SKM-1 treated with dmso at 0.1 percent for 144 hours (cell line): ENCODE results near the gene CCT3.
"Not testable (repeated sequence)": the region's sequence is repeated elsewhere in the genome, so short reads cannot be mapped to it uniquely, and the experiment has no call there.

ENCODE experiments used
- DNase-seq: peaks from one replicate; lab custom pipeline; 2025; ENCODE audit not compliant: unreplicated experiment; lab: John Stamatoyannopoulos, UW

CCT3 gene

GRCh38 chr1:156338180-156338976 is at the start of gene CCT3, which contains the start of gene TSACC:
CCT3 (minus strand) TSS chr1:156338292; CDS start chr1:156338184, 108 bp downstream.
TSACC (plus strand) TSS chr1:156338526; CDS start chr1:156339758, 1,232 bp downstream.
- DNase-seq = peak; percentile 100

GRCh38 chr1:156387870-156388173 is 49.7 kb upstream of the CCT3 start:
- no peak for DNase-seq

DNA sequence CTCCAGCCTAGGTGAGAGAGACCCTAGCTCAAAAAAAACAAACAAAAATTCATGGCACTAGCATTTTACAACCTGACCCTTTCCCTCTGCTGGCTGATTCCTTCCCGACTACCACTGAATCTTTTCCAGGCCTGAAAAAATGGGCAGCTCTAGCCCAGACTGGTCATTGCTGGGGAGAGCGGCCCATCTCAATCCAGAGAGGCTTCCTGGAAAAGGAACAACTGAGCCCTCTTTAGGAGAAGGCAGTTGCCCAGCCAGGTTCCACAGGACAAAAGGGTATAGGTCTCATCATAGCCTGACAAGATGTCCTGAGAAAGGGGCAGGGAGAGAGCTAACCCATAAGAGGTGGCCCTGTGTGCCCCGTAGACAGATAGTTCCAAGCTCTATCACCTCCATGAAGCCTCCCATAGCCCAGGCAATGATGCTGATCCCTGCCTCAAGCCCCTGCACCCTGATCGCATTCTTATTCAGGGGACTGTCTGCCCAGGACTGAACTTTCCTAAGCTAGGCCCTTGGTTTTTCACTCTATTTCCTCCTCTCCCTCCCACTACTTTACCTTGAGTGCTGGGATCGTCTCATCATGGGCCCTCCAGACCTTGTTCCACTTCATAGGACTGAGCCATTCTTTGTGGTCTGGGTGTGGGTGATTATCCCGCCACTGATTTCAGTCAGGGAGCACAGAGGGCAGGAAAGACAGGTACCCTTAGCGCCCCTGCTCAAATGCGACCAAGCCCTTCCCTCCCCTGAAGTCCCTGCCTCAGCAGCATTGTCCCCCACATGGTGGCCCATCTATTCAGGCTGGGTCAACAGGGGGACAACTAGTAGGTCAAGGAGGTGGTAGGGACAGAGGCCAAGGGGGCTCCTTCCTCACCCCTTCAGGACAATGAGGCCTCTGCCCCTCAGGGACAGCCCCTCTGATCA is 49.1 kb upstream of the CCT3 start:
- no peak for DNase-seq

- no peak for DNase-seq
Observed at GRCh38 chr1:156386134-156386901, 48.2 kb upstream of the CCT3 start.

GRCh38 chr1:156385534-156386031 is 47.5 kb upstream of the CCT3 start:
- DNase-seq = peak; percentile 74

GRCh38 chr1:156384658-156385057 is 46.6 kb upstream of the CCT3 start:
- no peak for DNase-seq

DNA sequence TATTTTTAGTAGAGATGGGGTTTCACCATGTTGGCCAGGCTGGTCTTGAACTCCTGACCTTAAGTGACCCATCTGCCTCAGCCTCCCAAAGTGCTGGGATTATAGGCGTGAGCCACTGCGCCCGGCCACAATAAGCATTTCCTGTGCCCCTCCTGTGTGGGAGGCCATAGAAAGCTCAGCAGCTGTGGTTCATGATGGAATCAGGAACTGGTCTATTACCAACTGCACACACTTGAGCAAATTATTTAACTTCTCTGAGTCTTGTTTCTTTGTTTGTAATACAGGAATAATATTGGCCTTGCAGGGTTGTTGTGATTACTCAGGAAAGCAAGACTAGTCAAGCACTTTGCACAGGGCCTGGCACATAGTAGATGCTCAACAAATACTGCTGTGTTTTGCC is 45.9 kb upstream of the CCT3 start:
- DNase-seq = peak; percentile 74

DNA sequence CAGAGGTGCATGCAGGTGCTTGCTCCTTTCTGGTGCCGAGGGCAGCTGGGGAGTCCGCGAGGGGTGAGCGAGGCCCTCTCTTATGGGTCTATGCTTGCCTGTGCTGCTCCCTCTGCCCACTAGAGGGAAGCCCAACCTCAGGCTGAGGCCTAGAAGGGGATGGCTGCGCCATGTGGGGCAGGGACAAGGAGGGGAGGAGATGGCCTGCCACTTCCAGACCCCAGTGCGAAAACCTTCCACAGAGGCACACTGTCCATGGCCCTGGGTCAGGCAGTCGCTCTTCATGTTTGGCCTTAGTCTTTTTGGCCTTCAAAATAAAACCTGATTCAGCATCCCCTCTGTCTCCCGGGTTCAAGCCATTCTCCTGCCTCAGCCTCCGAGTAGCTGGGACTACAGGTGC is 44.9 kb upstream of the CCT3 start:
- DNase-seq = peak; percentile 69

DNA sequence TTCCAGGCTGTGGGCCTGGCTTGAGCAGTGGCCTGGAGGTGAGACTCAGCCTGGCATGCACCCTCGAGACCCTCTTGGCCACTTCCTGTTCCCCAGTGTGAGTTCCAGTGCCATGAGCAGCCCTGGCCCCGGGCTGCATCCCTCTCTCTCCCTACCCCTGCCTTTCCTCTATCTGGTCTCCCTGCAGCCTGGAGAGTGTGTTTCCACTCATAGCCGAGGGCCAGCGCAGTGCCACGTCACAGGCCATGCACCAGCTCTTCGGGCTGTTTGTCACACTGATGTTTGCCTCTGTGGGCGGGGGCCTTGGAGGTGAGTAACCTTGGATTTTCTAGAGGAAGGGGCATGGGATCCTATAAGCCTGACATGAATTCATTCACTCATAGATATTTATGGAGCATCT is 44.5 kb upstream of the CCT3 start:
- DNase-seq = no peak

- no peak for DNase-seq
Observed at GRCh38 chr1:156379420-156380165, 41.5 kb upstream of the CCT3 start.

GRCh38 chr1:156378557-156378956 is 40.5 kb upstream of the CCT3 start:
- no peak for DNase-seq

DNA sequence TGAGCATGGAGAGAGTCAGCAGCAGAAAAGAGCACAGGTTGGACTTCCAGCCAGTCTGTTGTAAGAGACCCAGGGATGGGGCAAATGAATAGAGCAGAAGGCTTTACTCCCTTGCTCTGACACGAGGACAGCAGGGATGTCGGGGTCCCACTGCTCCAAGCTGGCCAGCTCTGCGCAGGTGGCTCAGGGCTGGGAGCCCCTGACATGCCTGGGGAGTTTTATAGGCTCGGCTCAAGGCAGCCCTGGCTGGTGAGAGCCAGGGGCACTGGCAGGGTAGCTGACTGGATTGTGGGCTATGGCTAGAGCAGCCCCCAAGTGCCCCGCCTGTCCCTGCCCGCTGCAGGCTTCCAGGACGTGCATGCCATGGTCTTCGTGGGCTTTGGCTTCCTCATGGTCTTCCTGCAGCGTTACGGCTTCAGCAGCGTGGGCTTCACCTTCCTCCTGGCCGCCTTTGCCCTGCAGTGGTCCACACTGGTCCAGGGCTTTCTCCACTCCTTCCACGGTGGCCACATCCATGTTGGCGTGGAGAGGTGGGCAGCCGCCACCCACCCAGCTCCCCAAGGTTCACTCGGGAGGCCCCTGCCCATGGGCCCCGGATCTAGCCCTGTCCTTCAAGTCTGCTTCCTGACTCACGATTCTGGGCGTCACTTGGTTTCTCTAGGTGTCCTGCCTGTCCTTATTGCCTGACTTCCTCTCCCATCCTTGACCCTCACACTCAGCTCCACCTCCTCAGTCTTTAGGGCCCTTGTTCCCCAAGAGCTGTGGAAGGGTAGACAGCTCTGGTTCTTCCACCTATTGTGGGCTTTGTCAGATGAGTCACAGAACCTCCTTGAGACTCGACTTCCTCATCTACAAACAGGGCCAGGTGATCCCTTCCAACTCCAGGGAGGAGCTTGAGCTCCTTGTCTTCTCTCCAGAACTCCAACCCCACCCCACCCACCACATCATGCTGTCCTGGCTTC is 39.1 kb upstream of the CCT3 start:
- peak; percentile 42 for DNase-seq

DNA sequence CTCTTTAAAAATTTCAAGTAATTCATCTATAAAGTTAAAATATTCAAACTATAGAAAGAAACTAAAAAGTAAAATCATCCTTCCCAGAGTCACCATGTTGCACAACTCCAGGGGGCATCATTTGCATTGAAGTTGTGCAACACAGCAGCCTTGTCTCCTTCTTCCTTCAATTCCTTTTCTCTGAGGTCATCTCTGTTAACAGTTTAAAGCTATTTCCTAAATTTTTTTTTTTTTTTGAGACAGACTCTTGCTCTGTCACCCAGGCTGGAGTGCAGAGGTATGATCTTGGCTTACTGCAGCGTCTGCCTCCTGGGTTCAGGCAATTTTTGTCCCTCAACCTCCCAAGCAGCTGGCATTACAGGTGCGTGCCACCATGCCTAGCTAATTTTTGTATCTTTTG is 38.1 kb upstream of the CCT3 start:
- DNase-seq = peak; percentile 73

GRCh38 chr1:156373546-156373945 is 35.5 kb upstream of the CCT3 start:
- DNase-seq = no peak

GRCh38 chr1:156372876-156373275 is 34.8 kb upstream of the CCT3 start:
- no peak for DNase-seq

DNA sequence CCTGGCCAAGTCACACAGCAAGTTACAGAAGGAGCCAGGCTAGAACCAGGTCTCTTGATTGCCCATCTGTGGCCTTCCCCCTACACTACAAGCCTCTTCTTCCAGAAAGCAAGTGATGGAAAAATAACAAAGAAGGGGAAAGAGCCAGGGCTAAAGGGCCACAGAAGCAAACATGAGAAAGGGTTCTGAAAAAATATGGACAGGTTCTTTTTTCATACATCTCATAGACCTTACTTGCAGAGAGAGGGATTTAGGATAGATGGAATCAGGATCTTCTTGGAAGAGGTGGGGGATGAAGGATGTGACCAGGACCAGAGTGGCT is 34.1 kb upstream of the CCT3 start:
- DNase-seq = no peak

- peak; percentile 76 for DNase-seq
Observed at GRCh38 chr1:156371553-156372264, 33.6 kb upstream of the CCT3 start.

- DNase-seq = not testable (repeated sequence)
Observed at GRCh38 chr1:156369685-156370286, 31.7 kb upstream of the CCT3 start.
